Brain pericyte (primary cell): ENCODE results near the gene PDIA5.
"Not testable (repeated sequence)": the region's sequence is repeated elsewhere in the genome, so short reads cannot be mapped to it uniquely, and the experiment has no call there.

Source experiments
- DNase-seq: peaks from one replicate; pipeline ENCODE4 v3.0.0-alpha.2; 2012; ENCODE audit warnings: low read depth, low spot score

Gene PDIA5

GRCh38 chr3:123148772-123149171, 81.9 kb downstream of the PDIA5 start:
- no peak for DNase-seq

DNA sequence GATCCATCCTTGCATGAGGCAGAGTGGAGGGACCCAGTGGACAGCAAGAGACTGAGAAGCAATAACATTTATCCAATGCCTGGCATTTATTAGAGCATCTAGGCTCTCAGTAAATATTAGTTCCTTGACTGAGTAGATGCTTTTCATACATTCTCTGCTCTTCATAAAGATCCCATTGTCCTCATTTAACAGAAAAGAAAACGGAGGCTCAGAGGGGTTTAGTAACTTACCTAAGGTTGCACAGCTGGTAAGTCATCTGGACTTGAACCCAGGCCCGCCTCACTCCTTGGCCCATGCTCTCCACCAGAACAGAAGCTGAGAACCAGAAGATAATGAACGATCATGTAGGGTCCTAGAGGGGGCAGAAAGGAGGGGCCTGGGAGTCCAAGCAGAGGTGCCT, 82.7 kb downstream of the PDIA5 start:
- DNase-seq = no peak

DNA sequence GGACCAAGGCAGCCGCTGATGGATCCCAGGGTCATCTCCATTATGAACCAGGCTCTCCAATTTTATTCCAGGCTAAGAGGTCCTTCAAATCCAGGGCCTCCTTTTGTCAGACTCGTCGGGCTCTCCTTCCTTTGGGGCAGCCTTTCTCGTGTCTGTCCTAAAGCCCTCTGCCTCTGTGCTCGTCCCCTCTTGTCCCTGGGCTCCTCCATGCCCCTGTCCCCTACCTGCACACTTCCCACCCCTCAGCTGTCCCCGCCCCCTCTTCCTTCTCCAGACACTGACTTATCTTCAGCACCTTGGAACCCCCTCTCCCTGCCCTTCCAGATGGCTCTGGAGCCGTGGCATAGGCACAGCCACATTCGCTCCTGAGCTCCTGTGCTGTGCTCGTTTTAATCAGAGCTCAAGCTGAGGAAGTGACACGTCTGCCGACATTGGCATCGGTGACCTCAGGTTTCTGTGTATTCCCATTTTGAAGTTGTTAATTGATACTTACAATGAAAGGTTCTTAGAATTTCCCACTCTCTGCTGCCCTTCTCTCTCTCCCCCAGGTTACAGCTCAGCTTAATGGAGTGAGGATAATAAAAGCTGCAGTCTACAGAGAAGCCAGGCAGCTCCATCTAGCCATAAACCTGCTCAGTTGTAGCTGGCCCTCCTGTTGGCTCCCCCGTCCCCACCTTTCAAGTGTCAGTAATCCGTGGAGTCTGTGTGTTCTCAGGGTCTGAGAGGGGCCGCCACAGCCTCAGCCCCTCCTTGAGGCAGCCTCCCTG, 83.8 kb downstream of the PDIA5 start:
- DNase-seq = no peak

GRCh38 chr3:123151251-123151705, 84.5 kb downstream of the PDIA5 start:
- no peak for DNase-seq

DNA sequence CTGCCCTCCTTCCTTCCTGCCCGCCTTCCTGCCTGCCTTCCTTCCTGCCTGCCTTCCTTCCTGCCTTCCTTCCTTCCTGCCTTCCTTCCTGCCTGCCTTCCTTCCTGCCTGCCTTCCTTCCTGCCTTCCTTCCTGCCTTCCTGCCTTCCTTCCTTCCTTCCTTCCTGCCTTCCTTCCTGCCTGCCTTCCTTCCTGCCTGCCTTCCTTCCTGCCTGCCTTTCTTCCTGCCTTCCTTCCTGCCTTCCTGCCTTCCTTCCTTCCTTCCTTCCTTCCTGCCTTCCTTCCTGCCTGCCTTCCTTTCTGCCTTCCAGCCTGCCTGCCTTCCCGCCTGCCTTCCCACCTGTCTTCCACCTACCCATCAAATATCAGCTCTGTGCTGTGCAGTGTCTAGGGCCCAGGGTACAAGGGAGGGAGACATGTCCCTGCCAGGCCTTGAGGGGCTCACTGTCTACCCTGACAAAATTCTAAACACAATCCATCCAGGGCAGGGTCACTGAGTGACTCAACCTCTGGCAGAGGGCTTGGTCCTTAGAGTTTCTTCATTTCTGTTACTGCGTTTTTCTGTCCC, 85.1 kb downstream of the PDIA5 start:
- DNase-seq = not testable (repeated sequence)

DNA sequence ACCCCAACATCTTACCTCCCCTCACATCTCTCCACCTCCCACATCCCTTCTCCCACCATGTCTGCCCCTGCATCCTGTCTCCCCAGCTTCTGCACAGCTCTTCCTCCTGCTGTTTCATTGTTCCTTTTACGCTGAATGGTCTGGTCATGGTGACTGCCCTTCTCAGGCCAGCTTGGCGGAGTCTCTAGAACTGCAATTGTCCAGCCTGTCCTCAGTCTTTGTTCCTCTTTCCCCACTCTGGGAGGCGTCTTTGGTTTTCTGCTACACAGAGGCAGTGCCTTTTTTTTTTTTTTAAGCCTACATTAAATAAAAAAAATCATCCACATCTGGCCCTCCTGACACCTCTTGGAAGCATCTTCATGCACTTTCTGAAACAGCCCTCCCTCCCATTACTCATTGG, 85.9 kb downstream of the PDIA5 start:
- DNase-seq = no peak

- DNase-seq = no peak
Observed at GRCh38 chr3:123153125-123154019, 86.5 kb downstream of the PDIA5 start.

DNA sequence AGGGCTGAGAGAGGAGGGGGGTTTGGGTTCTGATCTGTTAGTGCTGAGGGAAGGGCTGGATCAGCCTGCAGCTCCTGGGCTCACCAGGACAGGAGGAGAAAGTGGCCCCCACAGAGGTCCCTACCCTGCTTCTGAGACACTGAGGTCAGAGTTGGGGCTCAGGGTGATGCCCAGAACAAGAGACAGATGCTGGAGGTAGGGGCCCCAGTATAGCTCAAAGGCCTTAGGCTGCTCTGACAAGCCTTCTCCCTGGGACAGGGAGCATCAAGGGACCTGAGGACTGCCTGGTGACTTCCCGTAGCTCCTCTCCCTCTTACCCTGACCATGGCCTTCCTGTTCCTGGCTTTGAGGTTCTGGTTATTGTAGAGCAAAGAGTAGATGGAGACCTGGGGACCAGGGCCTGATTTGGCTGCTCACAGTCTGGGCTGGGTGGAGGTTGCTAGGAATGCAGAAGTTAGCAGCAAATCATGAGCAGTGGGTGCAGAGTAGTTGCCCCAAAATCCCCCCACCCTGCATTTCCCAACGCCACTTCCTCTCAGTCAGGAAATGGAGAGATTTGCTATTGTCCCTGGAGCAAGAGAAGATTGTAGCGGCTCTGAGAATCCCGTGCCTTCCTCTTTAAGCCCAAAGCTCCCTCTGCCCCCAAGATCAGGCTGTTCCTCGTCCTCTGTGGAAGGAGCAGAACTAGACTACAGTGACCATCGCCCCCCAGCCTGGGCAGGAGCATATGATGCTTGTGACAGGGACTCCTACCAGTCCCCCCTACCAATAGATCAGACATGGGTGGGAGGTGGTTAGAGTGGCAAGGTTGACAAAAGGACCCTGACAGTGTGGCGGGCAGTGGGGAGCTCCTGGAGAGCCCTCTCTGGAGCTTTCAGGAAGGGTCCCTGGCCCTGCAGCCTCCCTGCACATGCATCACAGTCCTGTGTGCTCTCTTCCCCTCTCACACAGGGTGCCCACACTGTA, 87.5 kb downstream of the PDIA5 start:
- no peak for DNase-seq

GRCh38 chr3:123155471-123156011, 88.7 kb downstream of the PDIA5 start:
- DNase-seq = no peak

DNA sequence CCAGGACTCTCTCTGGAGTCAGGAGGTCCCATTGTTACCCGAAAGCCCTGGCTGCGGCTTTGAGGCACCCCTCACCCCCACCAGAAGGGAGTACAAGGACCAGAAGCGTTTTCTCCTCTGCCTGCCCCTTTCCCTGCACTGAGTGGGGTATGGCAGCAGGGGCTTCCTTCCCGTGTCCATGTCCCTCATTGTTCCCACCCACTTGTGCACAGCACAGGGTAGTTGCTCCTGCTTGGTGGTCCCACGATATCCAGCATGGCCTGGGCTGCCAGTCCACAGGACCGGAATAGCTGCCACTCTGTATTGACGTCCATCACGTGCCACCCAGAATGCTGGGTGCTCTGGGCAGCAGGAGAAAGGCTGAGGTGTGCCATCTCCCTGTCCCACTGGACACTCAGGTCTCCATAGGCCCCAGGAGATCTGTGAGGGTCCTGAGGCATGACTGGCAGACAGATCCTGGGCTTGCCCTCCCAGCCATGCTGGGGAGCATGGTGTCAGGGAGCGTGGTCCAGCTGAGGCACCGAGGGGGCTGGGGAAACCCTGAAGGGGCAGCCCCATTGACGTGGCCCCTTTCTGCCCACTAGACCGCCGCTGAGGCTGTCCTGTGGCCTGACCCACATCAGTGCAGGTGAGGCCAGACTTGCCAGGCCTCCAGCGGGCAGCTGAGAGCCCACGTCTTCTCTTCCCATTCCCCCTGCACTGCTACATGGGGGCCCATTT, 89.6 kb downstream of the PDIA5 start:
- no peak for DNase-seq

GRCh38 chr3:123157209-123157597, 90.4 kb downstream of the PDIA5 start:
- no peak for DNase-seq

DNA sequence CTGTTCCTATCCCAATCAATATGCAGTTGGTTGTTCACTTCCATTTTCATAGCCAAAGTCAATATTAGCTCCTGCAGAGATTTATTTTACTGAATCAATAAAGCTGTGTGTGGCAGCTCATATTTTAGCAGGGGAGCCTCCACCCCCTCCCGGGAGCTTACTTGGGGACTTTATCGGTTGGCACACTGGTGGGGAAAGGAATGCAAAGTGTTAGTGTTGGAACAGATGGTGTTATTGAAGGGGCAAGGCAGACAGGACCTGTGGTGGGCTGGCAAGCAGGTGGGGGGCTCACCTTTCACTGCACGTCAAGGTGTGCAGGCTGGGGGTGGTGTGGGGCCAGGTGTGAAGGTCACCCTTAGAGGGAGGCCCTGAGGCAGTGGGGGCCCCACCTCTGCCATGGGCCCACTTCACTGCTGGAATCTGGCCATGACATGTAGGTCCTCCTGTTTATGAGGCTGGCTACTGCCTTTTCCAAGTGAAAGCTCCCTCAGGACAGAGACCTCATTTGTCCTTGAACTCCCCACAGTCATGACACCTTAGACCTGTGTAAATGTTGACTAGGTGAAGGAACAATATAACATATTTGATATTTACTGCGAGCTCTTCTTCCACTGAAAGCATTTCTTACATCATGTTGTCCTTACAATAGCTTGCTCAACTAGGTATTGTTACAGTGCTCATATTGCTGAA, 90.9 kb downstream of the PDIA5 start:
- DNase-seq = no peak

DNA sequence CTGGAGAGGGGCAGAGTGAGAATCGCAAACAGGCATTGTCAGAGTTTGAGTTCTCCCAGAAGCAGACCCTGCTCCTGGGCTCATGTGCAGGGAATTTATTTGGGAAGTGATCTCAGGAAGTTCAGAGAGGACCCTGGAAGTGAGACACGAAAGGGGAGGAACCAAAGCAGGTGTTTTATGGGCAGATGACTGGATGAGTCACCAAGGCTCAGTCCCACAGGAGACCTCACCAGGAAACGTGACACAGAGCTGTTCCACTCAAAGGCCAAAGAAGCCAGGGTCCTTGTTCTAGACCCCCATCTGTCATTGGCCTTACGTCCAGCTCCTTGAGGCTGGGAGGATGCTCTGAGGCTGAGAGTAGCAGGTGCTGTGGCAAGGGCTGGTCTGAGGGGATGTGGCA, 91.5 kb downstream of the PDIA5 start:
- no peak for DNase-seq

- DNase-seq = no peak
Observed at GRCh38 chr3:123158899-123159390, 92.1 kb downstream of the PDIA5 start.

DNA sequence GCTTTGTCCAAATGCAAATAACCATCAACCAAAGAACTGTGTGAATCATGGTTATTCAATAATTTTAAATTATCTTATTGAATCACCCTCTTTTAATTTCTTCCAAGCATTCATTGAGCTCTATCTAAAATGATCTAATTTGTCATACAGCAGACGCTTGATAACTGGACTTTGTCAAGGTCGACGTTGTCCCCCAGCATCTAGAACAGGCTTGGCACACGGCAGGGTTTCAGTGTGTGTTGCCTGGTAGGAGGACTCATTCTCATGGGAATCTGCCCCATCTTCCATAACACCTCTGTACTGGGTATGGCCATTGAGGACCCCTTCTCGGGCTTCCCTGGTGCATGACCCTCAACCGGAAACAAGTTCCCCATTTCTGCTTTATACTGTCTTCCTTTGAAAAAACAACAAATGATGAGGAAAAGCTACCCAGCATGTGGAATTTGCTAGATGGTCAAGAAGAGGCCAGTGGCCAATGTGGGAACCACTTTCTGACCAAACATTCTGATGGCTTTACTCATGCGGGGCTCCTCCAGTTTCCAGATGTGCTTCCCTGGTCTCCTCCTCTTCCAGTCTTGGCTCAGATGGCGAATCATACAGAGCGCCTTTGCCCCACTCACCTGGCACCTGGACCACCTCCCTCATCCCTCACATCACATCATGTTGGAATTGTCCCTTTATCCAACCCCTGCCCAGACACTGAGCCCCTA, 93.3 kb downstream of the PDIA5 start:
- no peak for DNase-seq

- DNase-seq = no peak
Observed at GRCh38 chr3:123161167-123161566, 94.3 kb downstream of the PDIA5 start.

- DNase-seq = no peak
Observed at GRCh38 chr3:123163141-123163540, 96.3 kb downstream of the PDIA5 start.

GRCh38 chr3:123165163-123165562, 98.3 kb downstream of the PDIA5 start:
- DNase-seq = no peak

- DNase-seq = no peak
Observed at GRCh38 chr3:123167686-123168085, 100.9 kb downstream of the PDIA5 start.
